Suprapubic skin (tissue), 4 donors: ENCODE measurements around the gene MOCS3. TPM values are rescaled to one million over a fixed set of nuclear protein-coding genes. Genes with fewer than 3 reads are reported as not detected.

Source experiments
- DNase-seq, 2 donors: peaks; one replicate each; pipeline ENCODE4 v3.0.0-alpha.2; 2019; ENCODE audit warnings: low spot score in 2 of 2
- H3K27ac ChIP-seq: fragments of 200-600 bp; sonication (generic); one replicate; pipeline ENCODE4 v1.5.1; 2019
- H3K27me3 ChIP-seq: fragments of 200-600 bp; sonication (generic); one replicate; pipeline ENCODE4 v1.5.1; 2019
- H3K36me3 ChIP-seq: fragments of 200-600 bp; sonication (generic); one replicate; pipeline ENCODE4 v1.5.1; 2019
- H3K4me1 ChIP-seq: fragments of 200-600 bp; sonication (generic); one replicate; pipeline ENCODE4 v1.5.1; 2019
- H3K4me3 ChIP-seq: fragments of 200-600 bp; sonication (generic); one replicate; pipeline ENCODE4 v1.5.1; 2019; ENCODE audit warnings: mild to moderate bottlenecking
- H3K9me3 ChIP-seq: fragments of 200-600 bp; sonication (generic); one replicate; pipeline ENCODE4 v1.5.1; 2019
- EP300 ChIP-seq: sonication (generic); formaldehyde crosslinking; IDR thresholded peaks from one replicate; pipeline ENCODE4 v1.6.1; 2017; ENCODE audit warnings: antibody characterized with exemption
- POLR2A ChIP-seq, 2 donors: fragments of 450-650 bp; IDR thresholded peaks; one replicate each; pipeline ENCODE4 v1.6.1; 2017; ENCODE audit warnings: antibody characterized with exemption in 2 of 2, mild to moderate bottlenecking in 2 of 2, moderate library complexity in 2 of 2
- POLR2AphosphoS5 ChIP-seq, 3 donors: sonication (generic); formaldehyde crosslinking; IDR thresholded peaks; one replicate each; pipeline ENCODE4 v1.6.1; 2017; ENCODE audit warnings: antibody characterized with exemption in 3 of 3
- WGBS: methylation state at CpG from one replicate; pipeline ENCODE4 v1.1.5; 2018; 5-methylcytosine and 5-hydroxymethylcytosine counted together
- total RNA-seq, 4 donors: library from RNA; depleted of rRNA; stranded (reverse); fragments of >200 nt; gene quantifications; one replicate each; pipeline ENCODE4 v1.1.0, GENCODE V29; 2016
- TF ChIP-seq, protein P1 (sequence below), 2 donors: fragments of 200-600 bp in 1 of 2; fragments of 450-650 bp in 1 of 2; sonication (generic) in 1 of 2; IDR thresholded peaks; one replicate each; pipeline ENCODE4 v1.5.1; 2016 to 2019; ENCODE audit warnings: antibody characterized with exemption in 2 of 2, mild to moderate bottlenecking in 1 of 2, moderate library complexity in 1 of 2

The MOCS3 gene
- total RNA-seq, 4 donors from 2014 or later, result 4.5 to 7.4 (median 6.5) TPM

DNA sequence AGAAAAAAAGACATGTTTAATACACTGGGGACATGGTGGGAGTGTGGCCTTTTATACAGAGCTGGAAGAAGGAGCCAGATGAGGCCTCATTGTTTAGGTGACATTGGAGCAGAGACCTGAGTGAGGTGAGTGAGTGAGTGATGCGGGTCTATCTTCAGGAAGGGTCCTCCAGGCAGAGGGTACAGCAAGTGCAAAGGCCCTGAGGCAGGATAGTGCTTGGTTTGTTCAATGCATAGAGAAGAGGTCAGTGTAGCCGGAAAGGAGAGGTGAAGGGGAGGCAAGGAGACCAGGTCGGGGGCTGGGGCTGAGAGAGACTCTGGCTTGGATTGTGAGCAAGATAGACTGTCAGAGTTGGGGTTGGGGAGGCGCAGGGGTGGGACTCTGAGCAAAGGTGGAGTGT lies 40.7 kb downstream of the MOCS3 start:
- Histone ChIP-seq H3K4me1 (no peaks in the 10 kb centered on the region), H3K27ac (no peak overlapping the region), H3K27me3 (peaks cover 9% of the 10 kb centered on the region), H3K36me3 (no peaks in the 10 kb centered on the region), H3K9me3 (no peaks in the 10 kb centered on the region), H3K4me3 (no peak overlapping the region)
- DNase-seq, result no peak
- 96% methylated on average over 4 of the region's 4 CpGs for WGBS
- TF ChIP-seq, protein P1, sequence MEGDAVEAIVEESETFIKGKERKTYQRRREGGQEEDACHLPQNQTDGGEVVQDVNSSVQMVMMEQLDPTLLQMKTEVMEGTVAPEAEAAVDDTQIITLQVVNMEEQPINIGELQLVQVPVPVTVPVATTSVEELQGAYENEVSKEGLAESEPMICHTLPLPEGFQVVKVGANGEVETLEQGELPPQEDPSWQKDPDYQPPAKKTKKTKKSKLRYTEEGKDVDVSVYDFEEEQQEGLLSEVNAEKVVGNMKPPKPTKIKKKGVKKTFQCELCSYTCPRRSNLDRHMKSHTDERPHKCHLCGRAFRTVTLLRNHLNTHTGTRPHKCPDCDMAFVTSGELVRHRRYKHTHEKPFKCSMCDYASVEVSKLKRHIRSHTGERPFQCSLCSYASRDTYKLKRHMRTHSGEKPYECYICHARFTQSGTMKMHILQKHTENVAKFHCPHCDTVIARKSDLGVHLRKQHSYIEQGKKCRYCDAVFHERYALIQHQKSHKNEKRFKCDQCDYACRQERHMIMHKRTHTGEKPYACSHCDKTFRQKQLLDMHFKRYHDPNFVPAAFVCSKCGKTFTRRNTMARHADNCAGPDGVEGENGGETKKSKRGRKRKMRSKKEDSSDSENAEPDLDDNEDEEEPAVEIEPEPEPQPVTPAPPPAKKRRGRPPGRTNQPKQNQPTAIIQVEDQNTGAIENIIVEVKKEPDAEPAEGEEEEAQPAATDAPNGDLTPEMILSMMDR (IDR thresholded peaks at IDR 0.05), result no peak

DNA sequence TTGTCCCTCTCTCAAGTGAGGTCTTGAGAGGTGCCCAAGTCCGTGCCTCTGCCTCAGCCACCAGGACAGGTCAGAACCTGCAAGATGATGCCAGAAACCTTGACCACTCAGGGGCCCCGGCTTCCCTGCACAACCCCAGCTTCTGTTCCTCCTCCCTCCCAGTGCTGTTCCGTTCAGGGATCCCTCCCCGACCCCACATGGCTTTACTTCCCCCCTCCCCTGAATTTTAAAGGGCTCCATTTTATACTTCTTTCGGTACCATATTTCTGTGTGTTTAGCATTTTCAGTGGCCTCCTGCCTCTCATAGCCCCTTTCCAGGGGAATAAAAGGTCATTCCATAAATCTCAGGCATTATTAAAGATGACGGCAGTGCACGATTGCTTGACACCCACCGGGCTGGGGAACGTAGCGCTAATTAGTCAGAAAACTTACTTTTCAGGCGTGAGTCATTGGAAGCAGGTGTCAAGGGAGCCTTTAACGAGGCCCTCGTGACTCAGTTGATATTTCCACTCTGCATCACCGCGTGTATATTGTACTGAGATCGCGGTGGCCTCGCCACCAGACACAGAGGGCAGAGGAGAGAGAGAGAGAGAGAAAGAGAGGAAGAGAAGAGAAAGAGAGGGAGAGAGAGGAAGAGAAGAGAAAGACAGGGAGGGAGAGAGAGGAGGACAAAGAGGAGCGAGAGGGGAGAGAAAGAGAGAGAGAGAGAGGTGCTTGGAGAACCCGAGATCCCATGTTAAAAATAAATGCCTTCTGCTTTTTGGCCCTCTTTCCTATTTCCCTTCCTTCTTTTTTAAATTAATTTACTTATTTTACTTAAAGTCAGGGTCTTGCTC lies 43.0 kb downstream of the MOCS3 start:
- H3K4me3 ChIP-seq, result no peak overlapping the region
- 85% methylated on average over 20 of the region's 20 CpGs for WGBS
- no peaks in the 10 kb centered on the region for H3K4me1 ChIP-seq
- no peaks in the 10 kb centered on the region for H3K9me3 ChIP-seq
- H3K36me3 ChIP-seq, result no peaks in the 10 kb centered on the region
- peaks cover 13% of the 10 kb centered on the region for H3K27me3 ChIP-seq
- TF ChIP-seq POLR2AphosphoS5 (IDR thresholded peaks at IDR 0.05), result no peak
- no peak for TF ChIP-seq POLR2A (IDR thresholded peaks at IDR 0.05)
- TF ChIP-seq, protein P1 (IDR thresholded peaks at IDR 0.05), result no peak
- H3K27ac ChIP-seq, result no peak overlapping the region
- no peak for DNase-seq

DNA sequence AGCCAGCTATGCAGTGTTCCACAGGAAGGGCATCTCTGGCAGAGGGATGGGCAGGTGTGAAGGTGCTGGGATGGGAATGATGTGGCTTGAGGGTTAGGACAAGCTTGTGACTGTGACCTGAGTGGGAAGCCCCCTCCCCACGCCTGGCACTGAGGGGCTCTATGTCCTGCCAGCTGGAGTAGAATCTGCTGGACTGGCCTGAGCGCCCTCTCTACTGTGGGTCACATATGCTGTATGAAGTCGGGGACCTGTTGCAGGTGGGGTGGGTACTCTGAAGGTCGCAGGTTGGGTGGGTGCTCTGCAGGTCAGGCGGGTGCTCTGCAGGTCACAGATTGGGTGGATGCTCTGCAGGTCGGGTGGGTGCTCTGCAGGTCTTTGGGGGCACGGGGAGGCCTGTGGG lies 44.0 kb downstream of the MOCS3 start:
- Histone ChIP-seq H3K27me3 (peaks cover 13% of the 10 kb centered on the region), H3K9me3 (no peaks in the 10 kb centered on the region), H3K4me3 (no peak overlapping the region), H3K27ac (no peak overlapping the region), H3K4me1 (no peaks in the 10 kb centered on the region), H3K36me3 (no peaks in the 10 kb centered on the region)
- 87% methylated on average over 5 of the region's 7 CpGs for WGBS
- DNase-seq, result no peak
- TF ChIP-seq, protein P1 (IDR thresholded peaks at IDR 0.05), result no peak
- TF ChIP-seq EP300 (no peak), POLR2A (IDR thresholded peaks at IDR 0.05) (no peak)

DNA sequence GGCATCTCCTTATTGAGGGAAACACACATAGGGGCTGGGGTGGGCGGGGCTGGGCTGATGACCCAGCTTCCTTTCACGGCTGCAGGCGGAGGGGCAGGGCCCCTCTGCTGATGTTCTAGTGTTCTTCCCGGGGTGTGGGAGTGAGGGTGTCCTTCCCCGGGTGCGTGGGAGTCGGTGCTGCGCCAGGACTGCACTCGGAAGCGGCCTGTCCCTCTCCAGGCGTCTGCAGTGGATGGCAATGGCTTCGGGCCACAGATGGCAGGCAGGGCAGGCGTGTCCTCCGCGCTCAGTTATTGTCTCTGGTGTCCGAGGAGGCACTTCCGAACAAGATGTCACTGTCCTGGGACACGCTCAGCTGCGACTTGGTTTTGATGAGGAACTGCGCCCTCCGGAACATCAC lies 45.1 kb downstream of the MOCS3 start:
- DNase-seq, result no peak
- TF ChIP-seq POLR2AphosphoS5 (IDR thresholded peaks at IDR 0.05) (no peak), POLR2A (IDR thresholded peaks at IDR 0.05) (no peak), EP300 (no peak)
- TF ChIP-seq, protein P1 (IDR thresholded peaks at IDR 0.05), result no peak
- WGBS, result 84% methylated on average over 19 of the region's 21 CpGs
- no peaks in the 10 kb centered on the region for H3K9me3 ChIP-seq
- no peak overlapping the region for H3K4me3 ChIP-seq
- H3K36me3 ChIP-seq, result no peaks in the 10 kb centered on the region
- no peak overlapping the region for H3K27ac ChIP-seq
- H3K27me3 ChIP-seq, result peaks cover 13% of the 10 kb centered on the region
- no peaks in the 10 kb centered on the region for H3K4me1 ChIP-seq

DNA sequence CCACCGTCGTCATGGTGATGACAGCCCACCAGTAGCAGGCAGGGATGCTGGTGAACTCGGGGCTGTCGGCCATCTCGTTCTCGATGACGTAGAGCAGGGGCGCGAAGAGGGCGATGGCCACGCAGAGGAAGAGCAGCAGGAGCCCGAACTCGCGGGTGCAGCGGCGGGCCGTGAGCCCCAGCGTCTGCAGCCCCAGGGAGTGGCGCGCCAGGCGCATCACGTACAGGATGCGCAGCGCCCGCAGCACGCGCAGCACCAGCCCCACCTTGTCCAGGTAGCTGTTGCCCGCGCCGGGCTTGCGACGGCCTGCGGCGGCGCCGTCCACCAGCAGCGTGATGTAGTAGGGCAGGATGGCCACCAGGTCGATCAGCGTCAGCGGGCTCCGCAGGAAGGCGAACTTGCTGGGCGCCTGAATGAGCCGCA lies 45.7 kb downstream of the MOCS3 start:
- H3K27me3 ChIP-seq, result peaks cover 9% of the 10 kb centered on the region
- whole genome bisulfite sequencing, result 94% methylated on average over 35 of the region's 44 CpGs

More for the DNA sequence above, 45.7 kb downstream of the MOCS3 start:
- TF ChIP-seq POLR2A (IDR thresholded peaks at IDR 0.05) (no peak), EP300 (no peak), POLR2AphosphoS5 (IDR thresholded peaks at IDR 0.05) (no peak)
- TF ChIP-seq, protein P1 (IDR thresholded peaks at IDR 0.05), result no peak
- Histone ChIP-seq H3K4me1 (no peaks in the 10 kb centered on the region), H3K4me3 (no peak overlapping the region), H3K36me3 (no peaks in the 10 kb centered on the region), H3K27ac (no peak overlapping the region), H3K9me3 (no peaks in the 10 kb centered on the region)
- no peak for DNase-seq
